ENCODE measurements around the gene VPREB1. TPM values are rescaled to one million over a fixed set of nuclear protein-coding genes. Genes with fewer than 3 reads are reported as not detected.

Gene VPREB1
- polyA plus RNA-seq, 1 donor from 2014 or later, result 1.4 TPM

GRCh38 chr22:22226448-22227187 is 18.0 kb upstream of the VPREB1 start:
- H3K27ac Mint-ChIP-seq, result no peak overlapping the region
- no peaks in the 10 kb centered on the region for H3K36me3 Mint-ChIP-seq

GRCh38 chr22:22228421-22228820 is 16.2 kb upstream of the VPREB1 start:
- no peak overlapping the region for H3K4me3 Mint-ChIP-seq
- no peaks in the 10 kb centered on the region for H3K9me3 Mint-ChIP-seq
- H3K36me3 Mint-ChIP-seq, result no peaks in the 10 kb centered on the region
- no peak overlapping the region for H3K27ac Mint-ChIP-seq
- peaks cover 7 to 17% (median 9%) of the 10 kb centered on the region in 3 donors for H3K4me1 Mint-ChIP-seq
- no peaks in the 10 kb centered on the region for H3K27me3 Mint-ChIP-seq

More at GRCh38 chr22:22226448-22227187, 18.0 kb upstream of the VPREB1 start:
- Mint-ChIP-seq H3K4me3 (no peak overlapping the region), H3K9me3 (no peaks in the 10 kb centered on the region), H3K27me3 (no peaks in the 10 kb centered on the region), H3K4me1 (peaks cover 5 to 15% (median 9%) of the 10 kb centered on the region in 3 donors)

GRCh38 chr22:22228921-22229320 is 15.7 kb upstream of the VPREB1 start:
- no peaks in the 10 kb centered on the region for H3K9me3 Mint-ChIP-seq
- no peak overlapping the region for H3K27ac Mint-ChIP-seq
- peaks cover 7 to 18% (median 9%) of the 10 kb centered on the region in 3 donors for H3K4me1 Mint-ChIP-seq
- no peaks in the 10 kb centered on the region for H3K36me3 Mint-ChIP-seq
- H3K4me3 Mint-ChIP-seq, result no peak overlapping the region
- no peaks in the 10 kb centered on the region for H3K27me3 Mint-ChIP-seq

GRCh38 chr22:22229683-22230420 is 14.7 kb upstream of the VPREB1 start:
- H3K27ac Mint-ChIP-seq, result no peak overlapping the region
- no peaks in the 10 kb centered on the region for H3K27me3 Mint-ChIP-seq
- no peaks in the 10 kb centered on the region for H3K9me3 Mint-ChIP-seq

GRCh38 chr22:22230438-22230837 is 14.1 kb upstream of the VPREB1 start:
- peaks cover 15 to 28% (median 16%) of the 10 kb centered on the region in 3 donors for H3K4me1 Mint-ChIP-seq
- H3K4me3 Mint-ChIP-seq, result no peak overlapping the region
- H3K9me3 Mint-ChIP-seq, result no peaks in the 10 kb centered on the region
- no peak overlapping the region for H3K27ac Mint-ChIP-seq
- H3K27me3 Mint-ChIP-seq, result no peaks in the 10 kb centered on the region
- no peaks in the 10 kb centered on the region for H3K36me3 Mint-ChIP-seq

More at GRCh38 chr22:22229683-22230420, 14.7 kb upstream of the VPREB1 start:
- peaks cover 10 to 23% (median 13%) of the 10 kb centered on the region in 3 donors for H3K4me1 Mint-ChIP-seq
- H3K4me3 Mint-ChIP-seq, result no peak overlapping the region
- H3K36me3 Mint-ChIP-seq, result no peaks in the 10 kb centered on the region

GRCh38 chr22:22233081-22233480 is 11.5 kb upstream of the VPREB1 start:
- Mint-ChIP-seq H3K4me1 (peaks cover 19 to 31% (median 19%) of the 10 kb centered on the region in 3 donors), H3K9me3 (no peaks in the 10 kb centered on the region), H3K27me3 (no peaks in the 10 kb centered on the region), H3K36me3 (no peaks in the 10 kb centered on the region), H3K4me3 (no peak overlapping the region), H3K27ac (no peak overlapping the region)

- Mint-ChIP-seq H3K9me3 (no peaks in the 10 kb centered on the region), H3K36me3 (no peaks in the 10 kb centered on the region), H3K4me1 (peaks cover 19 to 30% (median 22%) of the 10 kb centered on the region in 3 donors), H3K27me3 (no peaks in the 10 kb centered on the region), H3K4me3 (peak overlapping the region in 1 of 4 donors; percentile 22), H3K27ac (no peak overlapping the region)
These were observed 9.0 kb upstream of the VPREB1 start for GRCh38 chr22:22235558-22235957.

- Mint-ChIP-seq H3K27ac (no peak overlapping the region), H3K4me1 (peaks cover 22 to 26% (median 25%) of the 10 kb centered on the region in 3 donors), H3K9me3 (no peaks in the 10 kb centered on the region), H3K36me3 (peaks cover 2% of the 10 kb centered on the region), H3K27me3 (peaks cover 4% of the 10 kb centered on the region), H3K4me3 (no peak overlapping the region)
These were observed 7.1 kb upstream of the VPREB1 start for GRCh38 chr22:22237521-22237920.

- no peak overlapping the region for H3K27ac Mint-ChIP-seq
- no peak overlapping the region for H3K4me3 Mint-ChIP-seq
- H3K9me3 Mint-ChIP-seq, result no peaks in the 10 kb centered on the region
- H3K27me3 Mint-ChIP-seq, result peaks cover 4% of the 10 kb centered on the region
- peaks cover 2% of the 10 kb centered on the region for H3K36me3 Mint-ChIP-seq
- H3K4me1 Mint-ChIP-seq, result peaks cover 28 to 34% (median 33%) of the 10 kb centered on the region in 3 donors
These were observed 5.2 kb upstream of the VPREB1 start for GRCh38 chr22:22239311-22239939.

GRCh38 chr22:22241554-22241898 is 3.1 kb upstream of the VPREB1 start:
- peak overlapping the region in 2 of 4 donors; percentile 21 to 54 for H3K4me3 Mint-ChIP-seq
- H3K36me3 Mint-ChIP-seq, result peaks cover 2% of the 10 kb centered on the region
- no peaks in the 10 kb centered on the region for H3K9me3 Mint-ChIP-seq
- no peak overlapping the region for H3K27ac Mint-ChIP-seq
- peaks cover 24 to 38% (median 32%) of the 10 kb centered on the region in 3 donors for H3K4me1 Mint-ChIP-seq
- peaks cover 4% of the 10 kb centered on the region for H3K27me3 Mint-ChIP-seq

- H3K9me3 Mint-ChIP-seq, result no peaks in the 10 kb centered on the region
- peaks cover 24 to 38% (median 32%) of the 10 kb centered on the region in 3 donors for H3K4me1 Mint-ChIP-seq
- no peak overlapping the region for H3K27ac Mint-ChIP-seq
- peaks cover 2% of the 10 kb centered on the region for H3K36me3 Mint-ChIP-seq
- no peak overlapping the region for H3K4me3 Mint-ChIP-seq
- peaks cover 4% of the 10 kb centered on the region for H3K27me3 Mint-ChIP-seq
These were observed 2.1 kb upstream of the VPREB1 start for GRCh38 chr22:22242488-22242887.

- H3K9me3 Mint-ChIP-seq, result no peaks in the 10 kb centered on the region
- peak overlapping the region in 2 of 4 donors; percentile 51 to 63 for H3K4me3 Mint-ChIP-seq
- peaks cover 24 to 36% (median 32%) of the 10 kb centered on the region in 3 donors for H3K4me1 Mint-ChIP-seq
- H3K27me3 Mint-ChIP-seq, result peaks cover 4% of the 10 kb centered on the region
- no peak overlapping the region for H3K27ac Mint-ChIP-seq
- peaks cover 2% of the 10 kb centered on the region for H3K36me3 Mint-ChIP-seq
These were observed 1.4 kb upstream of the VPREB1 start for GRCh38 chr22:22243033-22243680.

GRCh38 chr22:22245256-22245909 is 797 bp downstream of the VPREB1 start:
- H3K27me3 Mint-ChIP-seq, result peaks cover 4% of the 10 kb centered on the region
- peak overlapping the region in 1 of 3 donors; percentile 80 for H3K27ac Mint-ChIP-seq
- peaks cover 2% of the 10 kb centered on the region for H3K36me3 Mint-ChIP-seq
- no peaks in the 10 kb centered on the region for H3K9me3 Mint-ChIP-seq
- peak overlapping the region in 2 of 4 donors; percentile 47 to 88 for H3K4me3 Mint-ChIP-seq
- peaks cover 35 to 45% (median 43%) of the 10 kb centered on the region in 3 donors for H3K4me1 Mint-ChIP-seq

GRCh38 chr22:22245935-22246525 is 1.4 kb downstream of the VPREB1 start:
- peaks cover 2% of the 10 kb centered on the region for H3K36me3 Mint-ChIP-seq
- peaks cover 4% of the 10 kb centered on the region for H3K27me3 Mint-ChIP-seq
- peak overlapping the region in 2 of 4 donors; percentile 47 to 70 for H3K4me3 Mint-ChIP-seq
- H3K9me3 Mint-ChIP-seq, result no peaks in the 10 kb centered on the region
- H3K4me1 Mint-ChIP-seq, result peaks cover 35 to 45% (median 43%) of the 10 kb centered on the region in 3 donors
- peak overlapping the region in 1 of 3 donors; percentile 80 for H3K27ac Mint-ChIP-seq
